ENCODE results near the gene APOL4. TPM values are rescaled to one million over a fixed set of nuclear protein-coding genes. Genes with fewer than 3 reads are reported as not detected.

APOL4 gene
- 2.4 and 6.2 TPM in 2 replicates for total RNA-seq (ENCODE audit: low replicate concordance)

GRCh38 chr22:36201630-36202319 lies at the start of gene APOL4:
Gene APOL4, minus strand, starts transcription at chr22:36201809. Its CDS starts 75 bp downstream, at chr22:36201734.

GRCh38 chr22:36239401-36240171 lies 38.0 kb upstream of the APOL4 start, which contains the start of gene APOL2:
Gene APOL2, minus strand, starts transcription at chr22:36239527. Its CDS starts 6,365 bp downstream, at chr22:36233162.

DNA sequence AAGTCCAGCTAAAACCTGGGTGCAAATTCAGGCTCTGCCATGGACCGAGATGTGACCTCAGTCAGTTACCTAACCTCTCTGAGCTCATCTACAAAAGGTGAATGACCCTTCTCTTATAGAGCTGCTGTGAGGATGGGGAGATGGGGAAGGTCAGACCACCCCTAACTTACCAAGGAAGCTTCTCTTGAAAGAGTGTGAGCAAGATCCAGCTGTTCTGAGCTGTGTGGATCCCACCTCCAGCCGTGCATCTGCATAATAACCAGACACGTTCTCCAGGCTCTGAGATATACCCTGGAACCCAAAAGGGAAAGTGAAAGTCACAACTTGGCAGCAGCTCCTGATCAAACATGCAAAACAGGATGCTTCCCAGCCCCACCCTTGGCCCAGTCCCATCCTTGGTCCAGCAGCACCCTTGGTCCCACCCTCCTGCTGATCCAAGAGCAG lies 41.1 kb downstream of the APOL4 start, which contains the start of gene APOL3:
Gene APOL3, minus strand, starts transcription at position 257 of the 444 bp plus-strand sequence. CDS start 11,700 bp downstream, outside the sequence.

Other genes starting within 250 kb of the APOL4 start
- gene RBFOX2, start 173.0 kb downstream of the APOL4 start, total RNA-seq (ENCODE audit: low replicate concordance): 155 and 161 TPM in 2 replicates
- gene APOL3, start 41.1 kb downstream of the APOL4 start, total RNA-seq (ENCODE audit: low replicate concordance): 5.3 and 32.9 TPM in 2 replicates
- 49.6 and 53.1 TPM in 2 replicates for gene APOL2, start 37.7 kb upstream of the APOL4 start, total RNA-seq (ENCODE audit: low replicate concordance)
- gene APOL1, start 51.3 kb upstream of the APOL4 start, total RNA-seq (ENCODE audit: low replicate concordance): 12.0 and 45.5 TPM in 2 replicates
- gene MYH9, start 186.2 kb upstream of the APOL4 start, total RNA-seq (ENCODE audit: low replicate concordance): 686 and 1,062 TPM in 2 replicates